ENCODE measurements around the gene KIAA1328. TPM values are rescaled to one million over a fixed set of nuclear protein-coding genes. Genes with fewer than 3 reads are reported as not detected.
"Not testable (repeated sequence)": the region's sequence is repeated elsewhere in the genome, so short reads cannot be mapped to it uniquely, and the experiment has no call there.

Gene KIAA1328
- polyA plus RNA-seq, 1 of the 3 experiments (the other 2 are of a cell fraction), result 2.6 TPM

- no peak for TF ChIP-seq IRF3 (IDR thresholded peaks at IDR 0.05; ENCODE audit: low read depth, low read length)
- TF ChIP-seq TEAD4 (IDR thresholded peaks at IDR 0.05; ENCODE audit: borderline replicate concordance, insufficient read depth), result no peak
These were observed 42.9 kb downstream of the KIAA1328 start (continued) for GRCh38 chr18:36871801-36872200.

GRCh38 chr18:36872329-36872728, 43.4 kb downstream of the KIAA1328 start:
- H3K27ac ChIP-seq (ENCODE audit: low read depth in 2 of 2, low read length in 1 of 2), result no peak overlapping the region
- no peak overlapping the region for H3K4me3 ChIP-seq (ENCODE audit: low read depth in 2 of 2, low read length in 1 of 2)
- no peaks in the 10 kb centered on the region; a peak in 1 of 4 replicates for H3K4me1 ChIP-seq (ENCODE audit: control insufficient read depth in 1 of 2, insufficient read depth in 2 of 2, low read depth in 1 of 2, low read length in 1 of 2)
- no peaks in the 10 kb centered on the region for H3K79me2 ChIP-seq (ENCODE audit: insufficient read depth)
- no peaks in the 10 kb centered on the region for H3K27me3 ChIP-seq (ENCODE audit: insufficient read depth)
- H3K9me3 ChIP-seq, result 0 out of 2 replicates have a peak, but pooled peaks cover 5% of the 10 kb centered on the region
- no peaks in the 10 kb centered on the region for H3K9me2 ChIP-seq
- H4K20me1 ChIP-seq (ENCODE audit: insufficient read depth), result no peaks in the 10 kb centered on the region
- no peaks in the 10 kb centered on the region for H3F3A ChIP-seq (replicated peaks; ENCODE audit: insufficient read depth)
- H2AFZ ChIP-seq (ENCODE audit: low read depth), result no peak overlapping the region
- no peak for TF ChIP-seq MEF2A (IDR thresholded peaks at IDR 0.05; ENCODE audit: borderline replicate concordance, low read depth)
- no peak for TF ChIP-seq USF2 (IDR thresholded peaks at IDR 0.05; ENCODE audit: borderline replicate concordance, low read depth, low read length)
- TF ChIP-seq RCOR1 (IDR thresholded peaks at IDR 0.05; ENCODE audit: low read length), result no peak
- no peak for TF ChIP-seq TAF1 (IDR thresholded peaks at IDR 0.05; ENCODE audit: borderline replicate concordance, low read depth, low read length)
- no peak for TF ChIP-seq GATA2 (CRISPR knock-in tag; IDR thresholded peaks at IDR 0.05)
- POLR2A ChIA-PET, result no interaction called here
- H3K9ac ChIP-seq, result no peak overlapping the region
- H3K36me3 ChIP-seq (replicated peaks in 1 of 2; ENCODE audit: control insufficient read depth in 1 of 2, insufficient read depth in 2 of 2, low read length in 1 of 2), result peaks cover 0 to 7% of the 10 kb centered on the region in 2 experiments
- H3K4me2 ChIP-seq, result no peak overlapping the region
- CTCF ChIA-PET, result no interaction called here
- no peak for DNase-seq

GRCh38 chr18:36873826-36874225, 44.9 kb downstream of the KIAA1328 start:
- H3K9ac ChIP-seq; H3K27me3 ChIP-seq (ENCODE audit: insufficient read depth); H3K4me3 ChIP-seq (ENCODE audit: low read depth in 2 of 2, low read length in 1 of 2); H3K27ac ChIP-seq (ENCODE audit: low read depth in 2 of 2, low read length in 1 of 2); H3F3A ChIP-seq (replicated peaks; ENCODE audit: insufficient read depth); H3K9me2 ChIP-seq; H3K4me2 ChIP-seq; H3K4me1 ChIP-seq (ENCODE audit: control insufficient read depth in 1 of 2, insufficient read depth in 2 of 2, low read depth in 1 of 2, low read length in 1 of 2); H3K79me2 ChIP-seq (ENCODE audit: insufficient read depth); H3K36me3 ChIP-seq (replicated peaks in 1 of 2; ENCODE audit: control insufficient read depth in 1 of 2, insufficient read depth in 2 of 2, low read length in 1 of 2); H2AFZ ChIP-seq (ENCODE audit: low read depth); H3K9me3 ChIP-seq; DNase-seq; H4K20me1 ChIP-seq (ENCODE audit: insufficient read depth); POLR2A ChIA-PET; CTCF ChIA-PET: not testable (repeated sequence)

- H4K20me1 ChIP-seq (ENCODE audit: insufficient read depth); H3K27ac ChIP-seq (ENCODE audit: low read depth in 2 of 2, low read length in 1 of 2); H3K4me2 ChIP-seq; CTCF ChIA-PET; POLR2A ChIA-PET; H3K79me2 ChIP-seq (ENCODE audit: insufficient read depth); H3K36me3 ChIP-seq (replicated peaks in 1 of 2; ENCODE audit: control insufficient read depth in 1 of 2, insufficient read depth in 2 of 2, low read length in 1 of 2); DNase-seq; H3K4me1 ChIP-seq (ENCODE audit: control insufficient read depth in 1 of 2, insufficient read depth in 2 of 2, low read depth in 1 of 2, low read length in 1 of 2); H3K4me3 ChIP-seq (ENCODE audit: low read depth in 2 of 2, low read length in 1 of 2); H3F3A ChIP-seq (replicated peaks; ENCODE audit: insufficient read depth); H3K9ac ChIP-seq; H2AFZ ChIP-seq (ENCODE audit: low read depth); H3K27me3 ChIP-seq (ENCODE audit: insufficient read depth); H3K9me2 ChIP-seq; H3K9me3 ChIP-seq: not testable (repeated sequence)
- 20% methylated on average over 1 of the region's 3 CpGs for WGBS (ENCODE audit: low lambda C conversion rate)
These were observed 50.9 kb downstream of the KIAA1328 start for GRCh38 chr18:36879796-36880195.

All from SK-N-SH (cell line).